Effector memory CD8-positive, alpha-beta T cell (primary cell): ENCODE data around the gene PAFAH1B1.
"Not testable (repeated sequence)": the region's sequence is repeated elsewhere in the genome, so short reads cannot be mapped to it uniquely, and the experiment has no call there.

Experiments
- ATAC-seq: fragments of 150-1000 bp; cut with Tn5 transposase; replicated peaks from 2 replicates; pipeline ENCODE4 v1.10.0; 2021; ENCODE audit warnings: mild to moderate bottlenecking, moderate library complexity
- DNase-seq, 3 experiments: peaks; one replicate each; pipeline ENCODE4 v3.0.0; 2021
- H3K27ac Mint-ChIP-seq, 2 donors: one replicate each; pipeline ENCODE4 v1.8.0; 2022; ENCODE audit warnings: mild to moderate bottlenecking in 2 of 2, mixed read lengths in 2 of 2, moderate library complexity in 2 of 2
- H3K27me3 Mint-ChIP-seq, 2 donors: one replicate each; pipeline ENCODE4 v1.8.0; 2022; ENCODE audit warnings: mixed read lengths in 2 of 2
- H3K36me3 Mint-ChIP-seq: one replicate; pipeline ENCODE4 v1.8.0; 2022; ENCODE audit warnings: mild to moderate bottlenecking, moderate library complexity, mixed read lengths; ENCODE audit not compliant: insufficient read depth
- H3K4me1 Mint-ChIP-seq, 2 donors: one replicate each; pipeline ENCODE4 v1.8.0; 2022; ENCODE audit warnings: low read depth in 2 of 2, mixed read lengths in 2 of 2
- H3K4me3 Mint-ChIP-seq, 2 donors: one replicate each; pipeline ENCODE4 v1.8.0; 2022; ENCODE audit warnings: mild to moderate bottlenecking in 2 of 2, mixed read lengths in 2 of 2, moderate library complexity in 2 of 2
- H3K9me3 Mint-ChIP-seq, 2 donors: one replicate each; pipeline ENCODE4 v1.8.0; 2022; ENCODE audit warnings: mixed read lengths in 2 of 2

PAFAH1B1 gene

GRCh38 chr17:2609091-2609490 lies 15.6 kb downstream of the PAFAH1B1 start:
- Mint-ChIP-seq H3K27me3 (no peaks in the 10 kb centered on the region), H3K27ac (peak overlapping the region; percentile 19 to 46), H3K9me3 (no peaks in the 10 kb centered on the region), H3K4me1 (peaks cover 42 to 65% of the 10 kb centered on the region in 2 donors), H3K4me3 (peak overlapping the region; percentile 33 to 64), H3K36me3 (peaks cover 24% of the 10 kb centered on the region)
- no peak for ATAC-seq
- no peak for DNase-seq

- Mint-ChIP-seq H3K4me3 (peak overlapping the region in 1 of 2 donors; percentile 14), H3K9me3 (no peaks in the 10 kb centered on the region), H3K27me3 (no peaks in the 10 kb centered on the region), H3K4me1 (peaks cover 34 to 59% of the 10 kb centered on the region in 2 donors), H3K27ac (peak overlapping the region; percentile 66 to 70), H3K36me3 (peaks cover 19% of the 10 kb centered on the region)
- ATAC-seq (no peak), DNase-seq (no peak)
Observed at GRCh38 chr17:2610195-2611175, 17.0 kb downstream of the PAFAH1B1 start.

DNA sequence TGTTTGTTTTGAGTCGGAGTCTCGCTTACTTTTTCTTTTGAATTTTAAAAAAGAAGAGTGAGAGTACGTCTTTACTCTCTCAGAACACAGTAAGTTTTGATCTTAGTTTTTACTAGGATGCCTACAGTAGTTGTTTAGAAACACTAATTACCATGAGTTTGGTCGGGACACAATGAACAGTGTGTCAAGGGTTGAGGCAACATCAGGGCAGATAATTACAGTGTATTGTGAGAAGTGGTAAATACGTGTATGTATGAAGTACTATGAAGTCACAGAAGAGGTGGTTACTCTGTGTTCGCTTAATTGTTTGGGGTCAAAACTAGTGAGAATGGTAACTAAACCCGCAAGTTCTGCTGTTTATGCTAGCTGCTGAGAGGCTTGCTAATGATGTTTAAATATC lies 18.2 kb downstream of the PAFAH1B1 start:
- Mint-ChIP-seq H3K36me3 (peaks cover 17% of the 10 kb centered on the region), H3K27me3 (no peaks in the 10 kb centered on the region), H3K4me3 (peak overlapping the region in 1 of 2 donors; percentile 46), H3K4me1 (peaks cover 35 to 65% of the 10 kb centered on the region in 2 donors), H3K9me3 (no peaks in the 10 kb centered on the region), H3K27ac (peak overlapping the region; percentile 18 to 66)
- ATAC-seq (no peak), DNase-seq (no peak)

- no peak for DNase-seq
- no peak overlapping the region for H3K4me3 Mint-ChIP-seq
- peaks cover 32 to 64% of the 10 kb centered on the region in 2 donors for H3K4me1 Mint-ChIP-seq
- no peak for ATAC-seq
- no peaks in the 10 kb centered on the region for H3K27me3 Mint-ChIP-seq
- no peaks in the 10 kb centered on the region for H3K9me3 Mint-ChIP-seq
- no peak overlapping the region for H3K27ac Mint-ChIP-seq
- peaks cover 20% of the 10 kb centered on the region for H3K36me3 Mint-ChIP-seq
Observed at GRCh38 chr17:2612630-2613029, 19.2 kb downstream of the PAFAH1B1 start.

- no peak overlapping the region for H3K4me3 Mint-ChIP-seq
- no peak for ATAC-seq
- no peak overlapping the region for H3K27ac Mint-ChIP-seq
- peaks cover 28 to 67% of the 10 kb centered on the region in 2 donors for H3K4me1 Mint-ChIP-seq
- H3K27me3 Mint-ChIP-seq, result no peaks in the 10 kb centered on the region
- no peaks in the 10 kb centered on the region for H3K9me3 Mint-ChIP-seq
- H3K36me3 Mint-ChIP-seq, result peaks cover 25% of the 10 kb centered on the region
- no peak for DNase-seq
Observed at GRCh38 chr17:2613089-2613808, 19.8 kb downstream of the PAFAH1B1 start.

DNA sequence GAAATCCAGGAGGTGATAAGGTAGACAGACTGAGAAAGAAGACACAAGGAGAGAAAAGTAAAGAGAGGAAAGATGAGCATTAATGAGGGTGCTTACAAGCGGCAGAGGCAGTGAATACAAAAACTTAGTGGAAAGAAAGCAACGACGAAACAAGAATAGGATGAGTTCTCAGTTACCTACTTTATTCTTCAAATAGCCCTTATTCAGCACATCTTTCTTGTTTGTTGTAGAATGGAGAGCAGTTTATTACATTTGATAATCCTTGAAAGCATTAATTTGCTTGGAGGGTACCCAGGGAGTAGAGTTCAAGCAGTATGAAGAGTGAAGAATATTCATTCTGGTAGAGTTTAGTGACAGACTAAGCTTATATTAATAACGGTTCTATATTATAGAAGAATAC lies 22.4 kb downstream of the PAFAH1B1 start:
- ATAC-seq, result no peak
- Mint-ChIP-seq H3K4me3 (no peak overlapping the region), H3K36me3 (peaks cover 20% of the 10 kb centered on the region), H3K9me3 (no peaks in the 10 kb centered on the region), H3K4me1 (peaks cover 19 to 49% of the 10 kb centered on the region in 2 donors), H3K27me3 (no peaks in the 10 kb centered on the region), H3K27ac (peak overlapping the region in 1 of 2 donors; percentile 64)
- no peak for DNase-seq

DNA sequence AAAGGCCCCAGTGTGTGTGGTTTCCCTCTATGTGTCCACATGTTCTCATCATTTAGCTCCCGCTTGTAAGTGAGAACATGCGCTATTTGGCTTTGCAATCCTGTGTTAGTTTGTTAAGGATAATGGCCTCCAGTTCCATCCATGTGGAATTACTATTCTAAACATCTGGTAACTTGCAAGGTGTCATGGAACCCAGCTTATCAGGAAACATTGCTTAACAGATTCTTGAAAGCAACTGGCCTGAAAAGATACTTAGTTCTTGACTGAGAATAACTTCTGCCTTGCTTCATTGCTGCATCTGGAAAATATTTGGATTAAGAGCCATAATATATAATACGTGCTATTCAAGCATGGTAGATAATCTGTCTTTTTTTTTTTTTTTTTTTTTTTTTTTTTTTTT lies 27.8 kb downstream of the PAFAH1B1 start:
- H3K9me3 Mint-ChIP-seq, result no peaks in the 10 kb centered on the region
- no peak for ATAC-seq
- DNase-seq, result no peak
- peaks cover 34 to 51% of the 10 kb centered on the region in 2 donors for H3K4me1 Mint-ChIP-seq
- peaks cover 33% of the 10 kb centered on the region for H3K36me3 Mint-ChIP-seq
- no peaks in the 10 kb centered on the region for H3K27me3 Mint-ChIP-seq
- H3K27ac Mint-ChIP-seq, result peak overlapping the region in 1 of 2 donors; percentile 45
- H3K4me3 Mint-ChIP-seq, result no peak overlapping the region

GRCh38 chr17:2621951-2622405 lies 28.5 kb downstream of the PAFAH1B1 start:
- not testable (repeated sequence) for H3K27me3 Mint-ChIP-seq, ATAC-seq, H3K9me3 Mint-ChIP-seq, DNase-seq
- Mint-ChIP-seq H3K4me3 (peak overlapping the region in 1 of 2 donors; percentile 2), H3K4me1 (peaks cover 38 to 51% of the 10 kb centered on the region in 2 donors), H3K27ac (peak overlapping the region; percentile 3 to 45), H3K36me3 (peaks cover 33% of the 10 kb centered on the region)

- ATAC-seq, result not testable (repeated sequence)
- H3K4me3 Mint-ChIP-seq, result peak overlapping the region; percentile 15 to 47
Observed at GRCh38 chr17:2622721-2623301, 29.4 kb downstream of the PAFAH1B1 start.

DNA sequence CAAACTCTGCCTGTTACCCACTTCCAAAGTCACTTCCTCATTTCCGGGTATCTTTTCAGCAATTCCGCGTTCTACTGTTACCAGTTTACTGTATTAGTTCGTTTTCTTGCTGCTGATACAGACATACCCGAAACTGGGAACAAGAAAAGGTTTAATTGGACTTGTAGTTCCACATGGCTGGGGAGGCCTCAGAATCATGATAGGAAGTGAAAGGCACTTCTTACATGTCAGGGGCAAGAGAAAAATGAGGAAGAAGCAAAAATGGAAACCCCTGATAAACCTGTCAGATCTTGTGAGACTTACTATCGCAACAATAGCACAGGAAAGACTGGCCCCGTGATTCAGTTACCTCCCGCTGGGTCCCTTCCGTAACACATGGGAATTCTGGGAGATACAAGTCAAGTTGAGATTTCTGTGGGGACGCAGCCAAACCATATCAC lies 30.9 kb downstream of the PAFAH1B1 start:
- Mint-ChIP-seq H3K4me1 (peaks cover 58 to 61% of the 10 kb centered on the region in 2 donors), H3K4me3 (no peak overlapping the region), H3K27ac (no peak overlapping the region), H3K36me3 (peaks cover 26% of the 10 kb centered on the region), H3K27me3 (no peaks in the 10 kb centered on the region), H3K9me3 (no peaks in the 10 kb centered on the region)
- ATAC-seq, result no peak
- no peak for DNase-seq

More at GRCh38 chr17:2622721-2623301, 29.4 kb downstream of the PAFAH1B1 start:
- peaks cover 45 to 51% of the 10 kb centered on the region in 2 donors for H3K4me1 Mint-ChIP-seq
- H3K27me3 Mint-ChIP-seq, H3K9me3 Mint-ChIP-seq, DNase-seq: not testable (repeated sequence)
- H3K27ac Mint-ChIP-seq, result peak overlapping the region in 1 of 2 donors; percentile 57
- H3K36me3 Mint-ChIP-seq, result peaks cover 28% of the 10 kb centered on the region

DNA sequence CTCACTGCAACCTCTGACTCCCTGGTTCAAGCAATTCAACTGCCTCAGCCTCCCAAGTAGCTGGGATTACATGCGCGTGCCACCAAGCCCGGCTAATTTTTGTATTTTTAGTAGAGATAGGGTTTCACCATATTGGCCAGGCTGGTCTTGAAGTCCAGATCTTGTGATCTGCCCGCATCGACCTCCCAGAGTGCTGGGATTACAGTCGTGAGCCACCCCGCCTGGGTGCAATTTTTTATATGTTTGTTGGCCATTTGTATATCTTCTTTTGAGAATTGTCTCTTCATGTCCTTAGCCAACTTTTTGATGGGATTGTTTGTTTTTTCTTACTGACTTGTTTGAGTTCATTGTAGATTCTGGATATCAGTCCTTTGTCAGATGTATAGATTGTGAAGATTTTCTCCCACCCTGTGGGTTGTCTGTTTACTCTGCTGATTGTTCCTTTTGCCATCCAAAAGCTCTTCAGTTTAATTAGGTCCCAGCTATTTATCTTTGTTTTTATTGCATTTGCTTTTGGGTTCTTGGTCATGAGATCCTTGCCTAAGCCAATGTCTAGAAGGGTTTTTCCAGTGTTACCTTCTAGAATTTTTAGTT lies 33.3 kb downstream of the PAFAH1B1 start:
- peaks cover 25% of the 10 kb centered on the region for H3K36me3 Mint-ChIP-seq
- H3K9me3 Mint-ChIP-seq, H3K27me3 Mint-ChIP-seq, DNase-seq, ATAC-seq: not testable (repeated sequence)
- H3K4me1 Mint-ChIP-seq, result peaks cover 74 to 75% of the 10 kb centered on the region in 2 donors
- H3K27ac Mint-ChIP-seq, result peak overlapping the region; percentile 18 to 86
- H3K4me3 Mint-ChIP-seq, result peak overlapping the region; percentile 11 to 62

GRCh38 chr17:2628922-2629321 lies 35.5 kb downstream of the PAFAH1B1 start:
- ATAC-seq, DNase-seq: not testable (repeated sequence)

More at GRCh38 chr17:2628922-2629321, 35.5 kb downstream of the PAFAH1B1 start:
- H3K9me3 Mint-ChIP-seq, H3K27me3 Mint-ChIP-seq: not testable (repeated sequence)
- Mint-ChIP-seq H3K4me3 (peak overlapping the region; percentile 5 to 62), H3K27ac (peak overlapping the region; percentile 46 to 86), H3K4me1 (peaks cover 76 to 86% of the 10 kb centered on the region in 2 donors), H3K36me3 (peaks cover 15% of the 10 kb centered on the region)
